ENCODE data around the gene INCENP. TPM values are rescaled to one million over a fixed set of nuclear protein-coding genes. Genes with fewer than 3 reads are reported as not detected.

The INCENP gene
- total RNA-seq, 1 donor from 2014 or later: 121 TPM

DNA sequence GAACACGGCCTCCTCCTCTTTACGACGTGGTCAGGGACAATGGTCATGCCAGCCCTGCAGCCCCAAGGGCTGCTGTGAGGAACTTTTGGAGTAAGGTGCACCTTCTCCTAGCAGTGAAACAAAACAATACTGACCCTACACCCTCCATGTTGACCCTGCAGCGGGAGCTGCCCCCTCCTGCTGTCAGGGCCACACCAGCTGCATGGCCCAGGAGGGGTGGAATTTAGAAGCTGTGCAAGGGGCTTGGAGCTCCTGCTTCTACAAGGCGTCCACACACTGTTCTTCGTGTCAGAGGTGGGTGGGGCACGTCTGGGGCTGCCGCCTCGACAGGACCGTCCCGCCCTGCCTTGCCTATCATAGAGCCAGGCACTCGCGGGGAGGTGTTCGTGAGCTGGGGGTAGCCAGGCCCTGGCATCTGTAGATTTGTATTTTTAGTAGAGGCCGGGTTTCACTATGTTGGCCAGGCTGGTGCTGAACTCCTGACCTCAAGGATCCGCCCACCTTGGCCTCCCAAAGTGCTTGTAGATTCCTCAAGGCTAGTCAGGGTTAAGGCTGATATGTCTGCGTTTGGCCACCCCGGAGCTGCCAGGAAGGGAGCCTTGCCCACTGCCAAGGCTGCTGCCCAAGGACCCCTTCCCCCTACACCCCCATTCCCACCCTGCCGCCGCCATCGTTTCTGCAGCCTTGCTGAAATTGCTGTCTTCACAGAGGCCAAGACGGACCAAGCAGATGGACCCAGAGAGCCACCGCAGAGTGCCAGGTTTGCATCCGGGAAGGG lies 15.9 kb downstream of the INCENP start:
- intact Hi-C loops (cut with micrococcal nuclease): no loop called here

DNA sequence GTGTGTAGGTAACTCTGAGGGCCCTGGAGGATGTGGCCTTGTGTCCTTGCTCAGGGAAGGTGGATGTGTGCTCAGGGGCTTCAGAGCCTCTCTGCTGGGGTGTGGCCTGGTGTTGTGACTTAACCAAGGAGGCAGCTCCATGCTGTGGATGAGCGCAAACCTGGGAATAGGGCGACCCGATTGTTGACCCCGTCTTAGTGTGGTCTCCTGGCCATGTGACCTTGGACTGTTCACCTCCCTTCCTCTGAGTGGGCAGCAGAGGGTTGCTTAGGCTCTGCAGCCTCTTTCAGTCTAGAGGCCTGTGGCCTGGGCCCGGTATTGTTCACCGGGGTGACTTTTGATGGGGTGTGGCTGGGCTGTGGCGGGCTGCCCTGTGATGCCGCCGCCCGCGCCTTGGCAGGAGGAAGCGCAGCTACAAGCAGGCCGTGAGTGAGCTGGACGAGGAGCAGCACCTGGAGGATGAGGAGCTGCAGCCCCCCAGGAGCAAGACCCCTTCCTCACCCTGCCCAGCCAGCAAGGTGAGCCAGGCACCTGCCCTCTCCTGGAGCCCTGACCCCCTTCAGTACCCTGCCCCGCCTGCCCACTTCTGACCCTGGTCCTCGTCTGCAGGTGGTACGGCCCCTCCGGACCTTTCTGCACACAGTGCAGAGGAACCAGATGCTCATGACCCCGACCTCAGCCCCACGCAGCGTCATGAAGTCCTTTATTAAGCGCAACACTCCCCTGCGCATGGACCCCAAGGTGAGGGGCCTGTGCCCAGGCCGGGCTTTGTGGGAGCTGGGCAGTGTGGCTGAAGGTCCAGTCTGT lies 16.7 kb downstream of the INCENP start:
- intact Hi-C loops (cut with micrococcal nuclease): no loop called here

DNA sequence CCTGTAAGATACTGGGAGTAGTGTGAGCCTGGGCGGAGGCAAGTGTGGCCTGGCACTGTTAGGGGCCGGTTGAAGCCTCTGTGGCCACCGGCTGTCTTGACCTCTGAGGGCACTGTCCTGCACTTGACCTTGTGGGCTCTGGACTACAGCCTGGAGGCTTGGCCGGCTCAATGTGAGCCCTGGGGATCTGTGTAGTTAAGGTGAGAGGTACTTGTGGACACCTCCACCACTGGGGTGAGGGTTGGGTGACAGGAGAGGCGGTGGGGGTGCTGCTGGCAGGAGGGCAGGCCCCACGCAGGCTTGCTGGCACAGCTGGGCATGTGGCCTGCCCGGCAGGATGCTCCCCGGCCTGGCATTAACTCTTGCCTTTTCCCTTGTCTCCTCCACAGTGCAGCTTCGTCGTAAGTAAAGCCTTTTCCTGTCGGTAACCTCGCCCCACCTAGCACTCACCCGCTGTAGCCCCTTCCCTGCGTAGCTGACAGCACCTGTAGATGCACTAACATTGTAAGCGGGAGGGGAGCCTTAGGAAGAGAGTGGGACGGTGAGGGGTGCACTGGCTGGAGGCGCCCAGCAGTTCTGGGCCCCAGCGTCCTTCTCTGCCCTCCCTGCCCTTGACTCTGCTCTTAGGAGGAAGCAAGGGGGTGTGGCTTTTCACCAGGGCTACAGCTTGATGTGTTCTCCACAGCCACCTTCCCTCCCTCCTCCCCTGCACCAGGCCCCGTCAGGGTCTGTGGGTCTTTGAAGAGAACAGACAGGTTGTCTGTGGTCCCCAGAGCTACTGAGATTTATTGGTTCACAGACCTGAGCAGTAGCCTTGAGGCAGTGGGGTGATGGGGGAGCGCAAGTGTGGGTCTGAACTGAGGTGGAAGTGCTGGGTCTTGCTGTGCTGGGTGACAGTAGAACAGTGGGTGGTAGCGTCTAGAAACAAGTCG lies 17.6 kb downstream of the INCENP start:
- intact Hi-C loops (cut with micrococcal nuclease): no loop called here

DNA sequence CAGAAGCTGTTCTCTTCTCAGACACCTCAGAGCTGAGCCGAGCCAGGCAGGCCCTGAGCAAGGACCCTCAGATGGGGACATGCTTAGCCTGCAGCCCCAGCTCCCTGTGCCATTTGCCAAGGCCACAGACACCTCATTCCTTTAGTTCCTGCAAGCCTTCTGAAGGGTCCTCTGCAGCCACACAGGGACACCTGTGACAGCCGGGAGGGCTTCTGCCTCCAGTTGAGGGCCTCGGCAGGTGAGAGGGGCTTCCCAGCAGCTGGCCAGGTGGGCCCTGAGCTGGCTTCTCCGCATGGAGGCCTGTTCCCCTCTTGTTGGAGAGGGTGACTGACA lies 18.2 kb downstream of the INCENP start:
- intact Hi-C loops (cut with micrococcal nuclease): no loop called here

DNA sequence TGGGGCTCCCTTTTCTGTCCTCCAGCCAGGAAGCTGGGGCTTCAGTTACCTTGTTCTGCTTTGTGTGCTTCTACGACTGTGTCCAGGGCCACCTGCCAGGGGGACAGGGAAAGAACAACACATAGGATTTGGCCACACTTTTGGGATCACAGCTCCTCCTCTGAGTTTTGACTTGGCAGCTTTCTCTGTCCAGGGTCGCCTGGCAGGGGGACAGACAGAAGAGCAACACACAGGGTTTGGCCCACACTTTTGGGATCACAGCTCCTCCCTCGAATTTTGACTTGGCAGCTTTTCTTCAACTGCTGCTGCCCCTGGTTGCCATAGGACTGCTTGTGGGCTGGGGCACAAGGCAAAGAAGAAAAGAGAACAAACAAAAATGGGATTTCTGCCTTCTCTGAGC lies 19.1 kb downstream of the INCENP start:
- intact Hi-C loops (cut with micrococcal nuclease): no loop called here

DNA sequence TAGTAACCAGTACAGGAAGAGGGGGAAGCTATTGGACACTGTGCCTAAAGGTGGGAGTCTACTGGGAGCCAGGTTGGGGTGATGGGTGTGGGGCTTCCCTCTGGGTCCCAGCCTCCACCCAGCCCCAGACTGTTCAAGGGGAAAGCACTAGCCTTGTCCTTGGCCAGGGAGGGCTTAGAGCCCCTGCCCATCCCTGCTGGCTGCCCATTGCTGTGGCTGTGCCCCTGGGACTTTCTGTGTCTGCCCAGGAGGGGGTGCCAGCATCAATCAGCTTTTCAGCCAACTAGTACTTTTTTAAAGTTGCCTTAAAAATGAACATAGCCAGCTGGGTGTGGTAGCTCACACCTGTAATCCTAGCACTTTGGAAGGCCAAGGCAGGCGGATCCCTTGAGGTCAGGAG lies 19.9 kb downstream of the INCENP start:
- intact Hi-C loops (cut with micrococcal nuclease): no loop called here

DNA sequence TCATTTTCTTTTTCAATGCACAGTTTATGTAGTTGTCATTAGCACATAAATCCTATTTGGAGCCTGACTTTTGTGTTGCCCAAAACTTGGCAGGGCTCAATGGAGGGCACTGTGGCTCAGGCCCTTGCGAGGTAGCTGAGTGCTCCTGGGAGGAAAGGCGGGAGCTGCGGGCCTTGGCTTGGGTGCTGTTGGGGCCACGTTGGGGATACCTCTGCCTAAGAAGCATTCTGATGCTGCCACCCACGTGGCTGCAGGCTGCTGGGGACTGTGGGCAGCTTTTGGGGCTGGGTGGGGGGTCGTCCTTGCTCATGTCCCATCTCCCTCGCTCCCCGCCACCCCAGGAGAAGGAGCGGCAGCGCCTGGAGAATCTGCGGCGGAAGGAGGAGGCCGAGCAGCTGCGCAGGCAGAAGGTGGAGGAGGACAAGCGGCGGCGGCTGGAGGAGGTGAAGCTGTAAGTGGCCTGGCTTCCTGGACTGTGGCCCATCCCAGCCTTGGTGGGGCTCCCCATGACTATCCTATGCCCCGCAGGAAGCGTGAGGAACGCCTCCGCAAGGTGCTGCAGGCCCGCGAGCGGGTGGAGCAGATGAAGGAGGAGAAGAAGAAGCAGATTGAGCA lies 20.9 kb downstream of the INCENP start:
- intact Hi-C loops (cut with micrococcal nuclease): no loop called here

DNA sequence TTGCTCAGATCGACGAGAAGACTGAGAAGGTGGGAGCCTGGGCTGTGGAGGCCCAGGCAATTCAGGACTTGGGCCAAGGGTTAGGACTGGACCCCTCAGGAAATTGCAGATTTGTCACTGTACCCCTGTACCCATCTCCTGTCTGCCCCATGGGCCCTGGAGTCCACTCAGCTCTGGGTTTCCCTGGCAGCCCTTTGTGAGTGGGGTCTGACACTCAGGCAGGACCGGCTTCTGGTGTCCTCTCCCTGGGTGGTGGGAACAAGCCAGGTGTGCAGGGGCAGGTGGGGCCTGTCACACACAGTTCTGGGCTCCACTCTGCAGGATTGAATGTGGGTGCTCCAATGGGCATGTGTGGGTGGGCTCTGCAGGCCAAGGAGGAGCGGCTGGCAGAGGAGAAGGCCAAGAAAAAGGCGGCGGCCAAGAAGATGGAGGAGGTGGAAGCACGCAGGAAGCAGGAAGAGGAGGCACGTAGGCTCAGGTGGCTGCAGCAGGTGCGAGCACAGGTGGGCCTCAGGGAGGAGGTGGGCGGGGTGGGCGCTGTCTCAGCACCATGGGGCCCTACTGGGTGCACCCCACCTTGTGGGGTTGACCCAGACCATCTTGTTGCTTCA lies 21.6 kb downstream of the INCENP start:
- intact Hi-C loops (cut with micrococcal nuclease): no loop called here

DNA sequence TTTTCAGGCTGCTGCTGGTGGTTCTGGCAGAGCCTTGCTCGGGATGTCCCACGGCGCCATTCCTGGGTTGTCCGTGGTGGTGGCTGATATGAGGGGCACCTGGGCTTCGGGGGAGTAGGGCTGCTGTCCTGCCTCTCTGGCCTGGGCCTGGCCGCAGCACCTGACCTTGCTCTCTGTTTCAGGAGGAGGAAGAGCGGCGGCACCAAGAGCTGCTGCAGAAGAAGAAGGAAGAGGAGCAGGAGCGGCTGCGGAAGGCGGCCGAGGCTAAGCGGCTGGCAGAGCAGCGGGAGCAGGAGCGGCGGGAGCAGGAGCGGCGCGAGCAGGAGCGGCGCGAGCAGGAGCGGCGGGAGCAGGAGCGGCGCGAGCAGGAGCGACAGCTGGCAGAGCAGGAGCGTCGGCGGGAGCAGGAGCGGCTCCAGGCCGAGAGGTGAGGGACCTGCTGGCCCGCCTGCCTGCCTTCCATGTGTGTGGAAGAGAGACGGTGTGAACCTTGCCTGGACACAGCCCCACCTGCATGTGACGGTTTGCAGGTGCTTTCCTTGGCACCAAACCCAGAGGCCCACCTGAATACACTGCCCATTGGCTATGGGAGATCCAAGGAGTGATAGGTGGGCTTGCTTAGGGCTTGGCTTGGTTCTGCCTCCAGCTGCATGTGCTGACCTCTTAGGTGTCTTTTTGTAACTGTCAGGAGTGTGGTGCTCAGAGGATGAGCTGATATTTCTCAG lies 22.8 kb downstream of the INCENP start:
- intact Hi-C loops (cut with micrococcal nuclease): no loop called here

DNA sequence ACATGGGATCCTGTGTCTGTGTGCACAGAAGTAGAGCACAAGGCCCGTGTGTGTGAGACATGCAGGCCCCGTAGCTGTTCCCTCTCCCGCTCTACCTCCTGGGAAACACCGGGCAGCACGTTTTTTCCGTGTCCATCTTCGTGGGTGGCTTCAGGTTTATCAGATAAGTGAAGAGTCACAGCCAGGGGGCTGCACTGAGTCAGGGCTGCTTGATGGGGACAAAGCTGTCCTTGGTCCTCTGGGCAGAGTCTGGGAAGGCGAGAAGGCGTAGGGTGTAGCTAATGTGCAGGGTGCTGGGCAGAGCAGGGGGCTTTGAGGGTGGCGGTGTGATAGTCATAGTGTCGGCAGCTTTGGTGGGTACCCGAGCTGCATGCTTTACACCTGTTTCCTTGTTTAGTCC lies 23.7 kb downstream of the INCENP start:
- intact Hi-C loops (cut with micrococcal nuclease): no loop called here

DNA sequence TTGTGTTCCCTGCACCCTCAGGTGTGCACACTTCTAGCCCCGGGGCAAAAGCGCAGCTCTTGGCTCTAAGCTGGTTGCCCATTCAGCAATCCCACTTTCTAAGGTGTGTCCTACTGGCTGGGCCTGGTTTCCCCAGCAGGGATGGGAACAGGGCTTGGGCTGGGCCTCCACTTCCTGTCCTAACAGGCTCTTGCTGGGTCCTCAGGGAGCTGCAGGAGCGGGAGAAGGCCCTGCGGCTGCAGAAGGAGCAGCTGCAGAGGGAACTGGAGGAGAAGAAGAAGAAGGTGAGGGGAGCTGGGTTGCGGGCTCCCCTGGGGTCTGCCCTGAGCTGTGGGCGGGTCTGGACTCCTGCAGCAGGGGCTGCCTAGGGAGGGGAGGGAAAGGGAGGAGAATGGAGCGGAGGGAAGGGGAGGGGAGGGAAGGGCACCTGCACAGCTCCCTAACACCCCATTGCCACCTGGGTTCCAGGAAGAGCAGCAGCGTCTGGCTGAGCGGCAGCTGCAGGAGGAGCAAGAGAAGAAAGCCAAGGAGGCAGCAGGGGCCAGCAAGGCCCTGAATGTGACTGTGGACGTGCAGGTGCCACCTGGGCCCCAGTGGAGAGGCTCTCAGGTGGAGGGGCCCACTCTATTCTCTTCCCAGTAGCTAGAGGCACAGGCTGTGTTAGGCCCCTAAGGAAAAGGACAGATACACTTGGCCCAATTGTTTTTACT lies 24.6 kb downstream of the INCENP start:
- intact Hi-C loops (cut with micrococcal nuclease): no loop called here

DNA sequence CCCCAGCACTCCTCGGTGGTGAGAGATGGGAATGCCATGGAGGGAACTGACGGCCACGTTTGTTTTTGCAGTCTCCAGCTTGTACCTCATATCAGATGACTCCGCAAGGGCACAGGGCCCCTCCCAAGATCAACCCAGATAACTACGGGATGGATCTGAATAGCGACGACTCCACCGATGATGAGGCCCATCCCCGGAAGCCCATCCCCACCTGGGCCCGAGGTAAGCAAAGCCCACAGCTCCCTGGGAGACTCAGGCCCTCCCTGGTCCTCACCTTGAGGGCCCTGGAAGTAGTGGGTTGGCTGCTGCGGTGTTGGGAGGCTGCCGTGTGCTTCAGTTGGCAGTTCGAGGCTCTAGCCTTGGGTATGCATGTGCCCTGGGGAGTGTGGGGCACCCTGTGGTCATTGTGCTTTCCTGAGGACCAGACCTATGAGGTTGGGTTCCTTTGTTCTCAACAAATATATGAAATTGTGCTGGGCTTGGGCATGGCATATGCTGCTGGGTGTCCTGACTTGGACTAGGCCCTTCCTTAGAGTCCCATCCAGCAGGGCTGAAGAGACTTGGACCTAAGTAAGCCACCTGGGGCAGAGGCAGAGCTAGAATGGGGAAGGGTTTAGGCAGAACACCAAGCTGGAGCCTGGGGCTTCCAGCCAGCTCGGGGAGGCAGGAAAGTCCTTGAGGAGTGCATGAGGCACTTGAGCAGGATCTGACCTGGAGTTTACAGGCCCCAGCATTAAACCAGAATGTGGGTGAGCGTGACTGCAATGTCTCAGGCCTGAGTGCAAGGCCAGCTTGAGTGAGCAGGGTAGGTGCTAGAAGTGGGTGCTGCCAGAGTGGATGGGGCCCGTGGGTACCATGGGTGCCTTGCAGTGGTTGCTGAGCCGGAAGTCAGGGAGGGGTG lies 26.4 kb downstream of the INCENP start:
- intact Hi-C loops (cut with micrococcal nuclease): no loop called here

DNA sequence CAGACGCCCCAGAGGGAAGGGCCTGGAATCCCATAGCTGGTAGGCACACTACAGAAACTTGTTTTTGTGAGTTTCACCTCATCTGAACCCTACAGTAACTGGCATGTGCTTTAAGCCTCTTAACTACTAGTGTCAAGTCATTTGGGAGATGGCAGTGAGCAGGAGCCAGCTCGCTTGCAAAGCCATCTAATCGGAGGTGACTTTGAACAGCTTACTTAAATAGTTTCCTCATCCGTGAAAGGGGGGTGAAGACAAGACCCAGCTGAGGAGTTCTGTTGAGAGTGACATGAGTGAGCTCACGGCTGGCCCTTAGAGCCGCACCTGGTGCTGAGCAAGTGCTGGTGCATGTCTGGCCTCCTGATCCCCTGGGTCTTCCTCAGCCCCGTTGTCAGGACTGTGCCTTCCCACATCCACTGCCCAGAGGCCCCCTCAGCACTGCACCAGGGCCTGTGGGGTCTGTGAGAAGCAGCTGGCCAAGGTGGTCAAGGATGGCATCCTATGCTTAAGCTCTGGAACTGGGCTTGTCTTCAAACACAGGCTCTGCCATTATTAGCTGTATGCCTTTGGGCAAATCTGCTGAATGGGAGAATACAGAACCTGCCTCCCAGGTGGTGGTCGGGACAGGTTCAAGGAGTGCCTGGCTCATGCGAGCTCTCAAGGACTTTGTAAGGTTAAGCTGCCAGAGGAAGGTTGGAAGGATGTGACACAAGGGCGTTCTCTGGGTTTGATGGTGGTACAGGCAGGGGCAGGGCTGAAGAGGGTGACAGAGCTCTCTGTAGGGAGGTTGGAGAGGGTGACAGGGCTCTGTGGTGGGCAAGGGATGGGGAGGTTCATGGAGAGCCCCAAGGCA lies 27.3 kb downstream of the INCENP start:
- intact Hi-C loops (cut with micrococcal nuclease): no loop called here

DNA sequence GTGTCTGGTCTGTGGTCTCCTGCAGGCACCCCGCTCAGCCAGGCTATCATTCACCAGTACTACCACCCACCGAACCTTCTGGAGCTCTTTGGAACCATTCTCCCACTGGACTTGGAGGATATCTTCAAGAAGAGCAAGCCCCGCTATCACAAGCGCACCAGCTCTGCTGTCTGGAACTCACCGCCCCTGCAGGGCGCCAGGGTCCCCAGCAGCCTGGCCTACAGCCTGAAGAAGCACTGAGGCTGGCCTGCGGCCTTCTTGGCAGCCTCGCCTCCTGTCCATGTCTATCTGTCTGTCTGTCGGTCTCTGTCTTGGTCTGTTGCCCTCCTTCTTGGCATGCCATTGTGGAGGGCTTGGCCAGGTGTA lies 27.9 kb downstream of the INCENP start:
- intact Hi-C loops (cut with micrococcal nuclease): no loop called here

DNA sequence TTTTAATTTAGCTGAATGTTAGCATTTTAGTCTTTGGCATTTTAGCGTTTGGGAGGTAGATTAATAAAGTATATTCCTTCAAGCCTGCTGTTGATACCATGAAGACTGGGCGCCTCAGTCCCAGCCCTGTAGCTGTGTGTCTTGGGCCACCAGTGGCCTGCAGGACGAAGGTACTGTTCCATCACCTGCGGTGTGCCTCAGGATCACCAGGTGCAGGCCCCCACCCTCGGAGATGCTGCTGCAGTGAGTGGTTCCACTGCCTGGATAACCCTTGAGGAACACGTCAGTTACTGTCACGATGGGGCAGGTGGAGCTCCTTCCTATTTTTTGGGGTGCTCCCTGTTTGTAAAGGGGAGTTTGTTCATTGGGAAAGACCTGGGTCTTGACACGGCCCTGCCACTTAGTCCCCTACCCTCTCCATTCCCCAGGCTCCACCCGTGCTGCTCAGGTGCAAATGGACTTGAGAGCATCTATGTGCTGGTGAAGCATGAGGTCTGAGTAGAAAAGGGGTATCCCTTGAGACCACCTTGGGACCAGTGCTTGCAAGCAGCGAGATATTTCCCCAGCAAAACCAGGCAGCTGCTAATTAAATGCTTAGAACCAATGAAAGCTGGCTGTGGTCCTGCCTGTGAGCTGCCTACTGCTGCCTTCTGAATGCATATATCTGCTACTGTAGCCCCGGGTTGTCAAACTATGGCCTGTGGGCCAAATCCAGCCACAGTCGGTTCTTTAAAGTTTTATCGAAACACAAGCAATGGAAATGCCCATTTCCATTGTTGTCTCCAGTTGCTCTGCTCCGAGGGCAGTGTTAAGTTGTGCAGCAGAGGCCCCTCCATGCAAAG lies 28.7 kb downstream of the INCENP start:
- intact Hi-C loops (cut with micrococcal nuclease): no loop called here

DNA sequence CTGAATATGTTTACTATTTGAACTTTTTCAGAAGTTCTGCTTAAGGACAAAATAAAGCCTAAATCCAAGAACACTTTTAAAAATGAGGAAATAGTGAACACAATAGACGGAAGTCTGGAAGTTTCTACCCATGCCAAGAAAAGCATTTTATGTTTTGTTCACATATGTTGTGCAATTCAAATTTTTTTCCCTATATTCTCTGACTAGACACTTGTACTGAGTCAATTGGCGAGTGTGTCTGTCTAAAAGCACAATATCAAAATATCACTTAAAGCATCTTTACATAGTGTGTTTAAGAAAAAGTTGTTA lies 29.2 kb downstream of the INCENP start:
- intact Hi-C loops (cut with micrococcal nuclease): no loop called here

DNA sequence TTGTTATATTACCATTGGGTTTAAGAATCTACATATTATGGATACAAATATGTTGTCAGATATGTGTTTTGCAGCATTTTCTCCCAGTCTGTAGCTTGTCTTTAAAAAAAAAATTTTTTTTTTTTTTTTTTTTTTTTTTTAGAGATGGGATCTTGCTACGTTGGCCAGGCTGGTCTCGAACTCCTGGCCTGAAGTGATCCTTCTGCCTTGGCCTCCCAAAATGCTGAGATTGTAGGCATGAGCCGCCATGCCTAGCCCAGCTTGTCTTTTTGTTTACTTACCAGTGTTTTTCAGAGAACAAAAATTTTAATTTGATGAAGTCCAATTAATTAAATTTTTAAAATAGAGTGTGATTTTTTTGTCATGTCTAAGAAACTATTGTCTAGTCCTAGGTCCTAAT lies 29.8 kb downstream of the INCENP start:
- intact Hi-C loops (cut with micrococcal nuclease): no loop called here
